Cardiac fibroblast (primary cell): Measurements from ENCODE around the gene SLMAP.

ENCODE experiments used
- DNase-seq, 2 donors: peaks; one replicate each; pipeline versions ENCODE4 v3.0.0 to v3.0.0-alpha.2; 2010; ENCODE audit warnings: low read depth in 2 of 2
- H3K4me3 ChIP-seq, 2 donors: replicated peaks in 1 of 2; 1 replicate in 1 of 2; 2 replicates in 1 of 2; pipeline ENCODE4 v1.5.1; 2011; ENCODE audit warnings: low read depth in 2 of 2, low read length in 2 of 2, mild to moderate bottlenecking in 2 of 2, moderate library complexity in 1 of 2
- TF ChIP-seq, protein P1 (sequence below): IDR thresholded peaks from one replicate; pipeline ENCODE4 v1.5.1; 2011; ENCODE audit warnings: low read depth, mild to moderate bottlenecking, low read length, inconsistent platforms

Gene SLMAP

DNA sequence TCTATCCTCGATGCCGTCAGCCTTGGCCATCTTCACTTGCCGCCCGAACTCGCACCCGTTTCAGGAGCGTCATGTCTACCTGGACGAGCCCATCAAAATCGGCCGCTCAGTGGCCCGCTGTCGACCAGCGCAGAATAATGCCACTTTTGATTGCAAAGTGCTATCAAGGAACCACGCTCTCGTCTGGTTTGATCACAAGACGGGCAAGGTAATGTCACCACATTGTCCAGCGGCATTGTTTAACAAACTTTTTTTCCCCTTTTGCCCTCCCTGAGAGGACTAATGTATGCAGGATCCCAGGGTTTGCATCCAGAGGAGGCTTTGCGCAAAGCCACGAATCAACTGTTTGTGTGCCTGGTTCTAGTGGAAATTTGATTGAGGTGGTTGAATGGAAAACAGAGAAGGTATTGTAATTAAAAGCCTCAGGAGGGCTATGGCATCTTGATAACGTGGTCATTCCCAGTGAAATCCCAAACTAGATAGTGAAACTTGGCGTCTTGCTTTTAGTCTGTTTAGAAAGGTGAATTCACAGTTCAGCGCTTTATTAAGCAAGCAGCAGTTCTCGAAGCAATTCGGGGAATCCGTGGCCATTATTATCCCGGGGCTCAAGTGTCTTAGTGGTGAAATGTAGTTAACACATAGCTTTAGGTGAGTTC, 1.7 kb downstream of the SLMAP start:
- peak overlapping the region; percentile 80 to 84 for H3K4me3 ChIP-seq
- DNase-seq: peak; percentile 15 to 29
- TF ChIP-seq, protein P1, sequence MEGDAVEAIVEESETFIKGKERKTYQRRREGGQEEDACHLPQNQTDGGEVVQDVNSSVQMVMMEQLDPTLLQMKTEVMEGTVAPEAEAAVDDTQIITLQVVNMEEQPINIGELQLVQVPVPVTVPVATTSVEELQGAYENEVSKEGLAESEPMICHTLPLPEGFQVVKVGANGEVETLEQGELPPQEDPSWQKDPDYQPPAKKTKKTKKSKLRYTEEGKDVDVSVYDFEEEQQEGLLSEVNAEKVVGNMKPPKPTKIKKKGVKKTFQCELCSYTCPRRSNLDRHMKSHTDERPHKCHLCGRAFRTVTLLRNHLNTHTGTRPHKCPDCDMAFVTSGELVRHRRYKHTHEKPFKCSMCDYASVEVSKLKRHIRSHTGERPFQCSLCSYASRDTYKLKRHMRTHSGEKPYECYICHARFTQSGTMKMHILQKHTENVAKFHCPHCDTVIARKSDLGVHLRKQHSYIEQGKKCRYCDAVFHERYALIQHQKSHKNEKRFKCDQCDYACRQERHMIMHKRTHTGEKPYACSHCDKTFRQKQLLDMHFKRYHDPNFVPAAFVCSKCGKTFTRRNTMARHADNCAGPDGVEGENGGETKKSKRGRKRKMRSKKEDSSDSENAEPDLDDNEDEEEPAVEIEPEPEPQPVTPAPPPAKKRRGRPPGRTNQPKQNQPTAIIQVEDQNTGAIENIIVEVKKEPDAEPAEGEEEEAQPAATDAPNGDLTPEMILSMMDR: no peak

DNA sequence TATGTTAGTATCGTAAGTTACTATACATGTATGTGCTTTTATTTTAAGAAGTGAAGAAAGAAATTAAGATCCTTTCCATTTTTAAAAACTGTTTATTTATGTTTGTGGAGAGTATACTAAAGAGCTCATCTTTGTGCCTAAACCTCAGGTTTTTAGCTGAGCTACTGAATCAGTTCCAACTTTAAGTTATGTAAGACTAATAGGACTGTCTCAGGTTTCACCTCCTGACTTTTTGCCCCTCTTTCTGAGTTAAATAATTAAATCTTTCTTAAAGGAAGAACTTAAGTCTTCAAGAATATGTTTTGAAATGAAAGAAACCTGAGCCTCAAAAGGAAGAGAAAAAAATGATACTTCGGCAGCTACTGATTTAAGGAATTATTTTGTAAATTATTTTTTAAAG, 2.6 kb downstream of the SLMAP start:
- peak; percentile 15 to 22 for DNase-seq
- TF ChIP-seq, protein P1: no peak
- H3K4me3 ChIP-seq: peak overlapping the region in 1 of 2 donors; percentile 84

DNA sequence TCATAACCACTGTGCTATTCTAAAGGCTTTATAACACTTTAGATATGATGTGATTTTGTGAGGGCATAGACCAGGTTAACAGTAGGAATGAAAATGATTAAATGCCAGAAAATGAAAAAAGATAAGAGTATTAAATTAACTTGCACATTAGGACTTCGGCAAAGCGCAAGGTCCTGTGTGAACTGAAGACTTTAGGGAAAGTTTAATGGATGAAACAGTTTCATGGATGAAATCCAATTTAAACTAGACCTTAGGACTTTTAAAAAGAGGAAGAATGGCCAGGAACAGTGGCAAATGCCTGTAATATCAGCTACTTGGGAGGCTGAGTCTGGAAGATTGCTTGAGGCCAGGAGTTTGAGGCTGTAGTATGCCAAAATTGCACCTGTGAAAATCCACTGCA, 8.7 kb downstream of the SLMAP start:
- no peak for DNase-seq
- no peak overlapping the region for H3K4me3 ChIP-seq
- TF ChIP-seq, protein P1: no peak

DNA sequence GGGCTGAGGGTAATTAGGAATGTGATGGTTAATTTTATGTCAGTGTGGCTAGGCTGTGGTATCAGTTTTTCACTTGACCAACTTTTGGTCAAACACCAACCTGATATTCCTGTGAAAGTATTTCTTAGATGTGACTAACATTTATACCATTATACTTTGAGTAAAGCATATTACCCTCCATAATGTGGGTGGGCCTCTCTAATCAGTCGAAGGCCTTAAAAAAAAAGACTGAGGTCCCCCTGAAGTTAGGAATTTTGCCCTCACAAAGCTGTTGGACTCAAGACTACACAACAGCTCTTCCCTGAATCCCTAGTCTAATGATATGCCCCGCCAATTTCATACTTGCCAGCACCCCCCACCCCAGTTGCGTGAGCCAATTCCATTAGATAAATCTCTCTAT, 12.5 kb downstream of the SLMAP start:
- DNase-seq: no peak
- no peak overlapping the region for H3K4me3 ChIP-seq
- TF ChIP-seq, protein P1: no peak

DNA sequence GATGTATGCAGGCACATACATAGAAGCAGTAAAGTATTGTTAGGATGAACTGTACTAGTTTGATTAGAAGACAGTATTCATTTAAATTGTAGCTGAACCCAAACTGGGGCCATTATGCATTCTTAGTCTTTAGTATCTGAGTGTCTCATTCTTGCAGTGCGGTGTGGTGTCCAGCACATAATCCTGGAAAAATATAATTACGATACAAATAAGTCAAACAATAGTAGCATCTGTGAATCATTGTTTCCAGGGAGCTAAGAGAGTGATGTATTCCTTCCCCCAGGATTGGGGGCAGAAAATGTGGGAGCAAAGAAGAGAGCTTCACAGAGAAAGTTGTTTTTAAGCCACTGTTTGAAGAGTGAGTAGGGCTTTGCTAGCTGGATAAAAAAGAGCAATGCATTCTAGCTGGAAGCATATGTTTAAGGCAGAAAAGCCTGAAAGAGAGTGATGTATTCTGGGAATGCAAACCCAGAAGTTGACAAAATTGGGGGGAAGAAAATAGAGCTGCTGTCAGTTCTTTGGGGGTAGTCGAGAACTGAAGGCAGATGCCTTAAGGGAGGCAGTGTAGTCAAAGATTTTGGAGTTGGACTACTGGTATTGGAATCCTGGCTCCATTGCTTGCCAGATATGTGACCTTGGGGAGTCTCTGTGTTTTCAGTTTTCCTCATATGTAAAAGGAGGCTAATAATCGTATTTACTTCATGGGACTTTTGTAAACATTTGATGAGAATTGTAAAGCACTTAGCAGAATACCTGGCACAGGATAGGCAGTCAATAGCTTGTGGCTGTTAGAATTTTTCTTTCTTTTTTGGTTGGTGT, 14.1 kb downstream of the SLMAP start:
- H3K4me3 ChIP-seq: no peak overlapping the region
- TF ChIP-seq, protein P1: no peak
- peak in 1 of 2 donors; percentile 18 for DNase-seq

DNA sequence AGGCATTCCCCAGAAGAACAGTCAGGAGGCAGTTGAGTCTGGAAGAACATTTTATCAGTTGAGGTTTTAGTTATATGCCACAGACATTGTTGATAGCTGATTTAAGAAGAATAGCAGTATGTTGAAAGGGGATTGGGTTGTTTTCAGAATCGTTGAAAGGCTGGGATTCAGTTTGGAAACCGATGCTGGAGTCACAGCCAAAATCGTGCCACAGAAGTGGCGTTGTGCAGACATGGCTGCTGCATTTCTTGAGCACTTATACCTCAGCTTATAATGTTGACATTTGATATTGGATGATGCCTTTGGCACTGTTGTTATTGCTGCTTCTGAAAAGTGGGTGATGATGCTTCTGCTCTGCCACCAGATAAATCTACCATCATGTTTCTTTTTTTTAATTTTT, 16.1 kb downstream of the SLMAP start:
- DNase-seq: no peak
- TF ChIP-seq, protein P1: no peak
- no peak overlapping the region for H3K4me3 ChIP-seq
